IPS-20b (cell line): ENCODE measurements around the gene BSDC1.

Source experiments
- H3K27ac ChIP-seq: one replicate; pipeline ENCODE4 v1.5.1; 2013; ENCODE audit warnings: low read length
- H3K27me3 ChIP-seq: 2 replicates; pipeline ENCODE4 v1.6.1; 2013; ENCODE audit warnings: mild to moderate bottlenecking, low read length, inconsistent platforms; ENCODE audit not compliant: insufficient read depth
- H3K36me3 ChIP-seq: 2 replicates; pipeline ENCODE4 v1.6.1; 2013; ENCODE audit warnings: low read depth, mild to moderate bottlenecking, inconsistent platforms, low read length, moderate library complexity; ENCODE audit not compliant: insufficient read depth
- H3K4me1 ChIP-seq: 2 replicates; pipeline ENCODE4 v1.6.1; 2013; ENCODE audit warnings: mild to moderate bottlenecking, control low read depth, inconsistent platforms, low read length, moderate library complexity; ENCODE audit not compliant: insufficient read depth
- H3K4me3 ChIP-seq: 2 replicates; pipeline ENCODE4 v1.5.1; 2013; ENCODE audit warnings: mild to moderate bottlenecking, low read length, inconsistent platforms
- H3K9ac ChIP-seq: 2 replicates; pipeline ENCODE4 v1.6.1; 2013; ENCODE audit warnings: low read depth, mild to moderate bottlenecking, inconsistent platforms, low read length, moderate library complexity
- H3K9me3 ChIP-seq: 2 replicates; pipeline ENCODE4 v1.6.1; 2013; ENCODE audit warnings: mild to moderate bottlenecking, low read depth, low read length, inconsistent platforms; ENCODE audit not compliant: insufficient read depth

BSDC1 gene

GRCh38 chr1:32333251-32333963 is 60.8 kb downstream of the BSDC1 start:
- Histone ChIP-seq H3K36me3 (peaks cover 67% of the 10 kb centered on the region), H3K4me1 (peaks cover 11% of the 10 kb centered on the region), H3K9me3 (no peaks in the 10 kb centered on the region), H3K27me3 (peaks cover 11% of the 10 kb centered on the region), H3K9ac (no peak overlapping the region), H3K4me3 (peak overlapping the region; percentile 98; the same call in 1 of the 2 replicates), H3K27ac (no peak overlapping the region)

- Histone ChIP-seq H3K27ac (peak overlapping the region; percentile 32), H3K36me3 (peaks cover 76% of the 10 kb centered on the region), H3K27me3 (peaks cover 11% of the 10 kb centered on the region), H3K4me1 (peaks cover 11% of the 10 kb centered on the region), H3K4me3 (peak overlapping the region; percentile 34; the same call in 1 of the 2 replicates), H3K9ac (no peak overlapping the region), H3K9me3 (no peaks in the 10 kb centered on the region)
These were observed 61.8 kb downstream of the BSDC1 start for GRCh38 chr1:32332290-32333079.

GRCh38 chr1:32331549-32331948 is 62.7 kb downstream of the BSDC1 start:
- H3K9ac ChIP-seq, result no peak overlapping the region
- no peak overlapping the region for H3K4me3 ChIP-seq
- peaks cover 2% of the 10 kb centered on the region for H3K27me3 ChIP-seq
- no peaks in the 10 kb centered on the region for H3K9me3 ChIP-seq
- peaks cover 11% of the 10 kb centered on the region for H3K4me1 ChIP-seq
- no peak overlapping the region for H3K27ac ChIP-seq
- peaks cover 84% of the 10 kb centered on the region for H3K36me3 ChIP-seq

- Histone ChIP-seq H3K4me3 (no peak overlapping the region), H3K27me3 (no peaks in the 10 kb centered on the region), H3K27ac (no peak overlapping the region), H3K9me3 (no peaks in the 10 kb centered on the region), H3K4me1 (peaks cover 11% of the 10 kb centered on the region), H3K36me3 (peaks cover 91% of the 10 kb centered on the region), H3K9ac (no peak overlapping the region)
These were observed 63.6 kb downstream of the BSDC1 start for GRCh38 chr1:32330558-32331151.

- no peak overlapping the region for H3K27ac ChIP-seq
These were observed 64.2 kb downstream of the BSDC1 start for GRCh38 chr1:32329931-32330466.

GRCh38 chr1:32327204-32327603 is 67.0 kb downstream of the BSDC1 start:
- Histone ChIP-seq H3K27ac (no peak overlapping the region), H3K9me3 (no peaks in the 10 kb centered on the region), H3K27me3 (no peaks in the 10 kb centered on the region), H3K4me1 (no peaks in the 10 kb centered on the region), H3K9ac (no peak overlapping the region), H3K36me3 (peaks cover 80% of the 10 kb centered on the region), H3K4me3 (no peak overlapping the region)

More at GRCh38 chr1:32329931-32330466, 64.2 kb downstream of the BSDC1 start:
- peaks cover 97% of the 10 kb centered on the region for H3K36me3 ChIP-seq
- peaks cover 11% of the 10 kb centered on the region for H3K4me1 ChIP-seq
- H3K9me3 ChIP-seq, result no peaks in the 10 kb centered on the region
- no peak overlapping the region for H3K9ac ChIP-seq
- H3K27me3 ChIP-seq, result no peaks in the 10 kb centered on the region
- H3K4me3 ChIP-seq, result no peak overlapping the region

- no peak overlapping the region for H3K9ac ChIP-seq
- H3K27ac ChIP-seq, result no peak overlapping the region
- no peaks in the 10 kb centered on the region for H3K27me3 ChIP-seq
- no peak overlapping the region for H3K4me3 ChIP-seq
- peaks cover 48% of the 10 kb centered on the region for H3K36me3 ChIP-seq
- H3K4me1 ChIP-seq, result no peaks in the 10 kb centered on the region
- no peaks in the 10 kb centered on the region for H3K9me3 ChIP-seq
These were observed 72.4 kb downstream of the BSDC1 start for GRCh38 chr1:32321712-32322291.

- no peaks in the 10 kb centered on the region for H3K27me3 ChIP-seq
- H3K9me3 ChIP-seq, result no peaks in the 10 kb centered on the region
- no peaks in the 10 kb centered on the region for H3K4me1 ChIP-seq
- H3K36me3 ChIP-seq, result peaks cover 31% of the 10 kb centered on the region
- no peak overlapping the region for H3K27ac ChIP-seq
- H3K4me3 ChIP-seq, result no peak overlapping the region
- no peak overlapping the region for H3K9ac ChIP-seq
These were observed 75.9 kb downstream of the BSDC1 start for GRCh38 chr1:32318127-32318869.

GRCh38 chr1:32316903-32317277 is 77.4 kb downstream of the BSDC1 start:
- H3K4me1 ChIP-seq, result no peaks in the 10 kb centered on the region
- peaks cover 32% of the 10 kb centered on the region for H3K36me3 ChIP-seq
- no peak overlapping the region for H3K27ac ChIP-seq
- no peak overlapping the region for H3K4me3 ChIP-seq
- no peak overlapping the region for H3K9ac ChIP-seq
- no peaks in the 10 kb centered on the region for H3K9me3 ChIP-seq
- H3K27me3 ChIP-seq, result no peaks in the 10 kb centered on the region
